Measurements from ENCODE around the gene SMG6. TPM values are rescaled to one million over a fixed set of nuclear protein-coding genes. Genes with fewer than 3 reads are reported as not detected.
"Not testable (repeated sequence)": the region's sequence is repeated elsewhere in the genome, so short reads cannot be mapped to it uniquely, and the experiment has no call there.

The SMG6 gene
- total RNA-seq, 2 donors from 2014 or later = 39.0 to 52.8 TPM

- not testable (repeated sequence) for H3K27me3 Mint-ChIP-seq; H3K4me3 Mint-ChIP-seq; ATAC-seq (replicated peaks); H3K36me3 Mint-ChIP-seq (ENCODE audit: low read depth); H3K27ac Mint-ChIP-seq; H3K9me3 Mint-ChIP-seq; H3K4me1 Mint-ChIP-seq
These were observed 290.2 kb downstream of the SMG6 start for GRCh38 chr17:2013220-2013993.

- H3K36me3 Mint-ChIP-seq (ENCODE audit: low read depth) = no peaks in the 10 kb centered on the region
- no peak for ATAC-seq (replicated peaks)
- H3K9me3 Mint-ChIP-seq = no peaks in the 10 kb centered on the region
- no peaks in the 10 kb centered on the region for H3K4me1 Mint-ChIP-seq
- peaks cover 3% of the 10 kb centered on the region for H3K27me3 Mint-ChIP-seq
- H3K27ac Mint-ChIP-seq = no peak overlapping the region
- H3K4me3 Mint-ChIP-seq = no peak overlapping the region
These were observed 291.1 kb downstream of the SMG6 start for GRCh38 chr17:2012499-2012898.

DNA sequence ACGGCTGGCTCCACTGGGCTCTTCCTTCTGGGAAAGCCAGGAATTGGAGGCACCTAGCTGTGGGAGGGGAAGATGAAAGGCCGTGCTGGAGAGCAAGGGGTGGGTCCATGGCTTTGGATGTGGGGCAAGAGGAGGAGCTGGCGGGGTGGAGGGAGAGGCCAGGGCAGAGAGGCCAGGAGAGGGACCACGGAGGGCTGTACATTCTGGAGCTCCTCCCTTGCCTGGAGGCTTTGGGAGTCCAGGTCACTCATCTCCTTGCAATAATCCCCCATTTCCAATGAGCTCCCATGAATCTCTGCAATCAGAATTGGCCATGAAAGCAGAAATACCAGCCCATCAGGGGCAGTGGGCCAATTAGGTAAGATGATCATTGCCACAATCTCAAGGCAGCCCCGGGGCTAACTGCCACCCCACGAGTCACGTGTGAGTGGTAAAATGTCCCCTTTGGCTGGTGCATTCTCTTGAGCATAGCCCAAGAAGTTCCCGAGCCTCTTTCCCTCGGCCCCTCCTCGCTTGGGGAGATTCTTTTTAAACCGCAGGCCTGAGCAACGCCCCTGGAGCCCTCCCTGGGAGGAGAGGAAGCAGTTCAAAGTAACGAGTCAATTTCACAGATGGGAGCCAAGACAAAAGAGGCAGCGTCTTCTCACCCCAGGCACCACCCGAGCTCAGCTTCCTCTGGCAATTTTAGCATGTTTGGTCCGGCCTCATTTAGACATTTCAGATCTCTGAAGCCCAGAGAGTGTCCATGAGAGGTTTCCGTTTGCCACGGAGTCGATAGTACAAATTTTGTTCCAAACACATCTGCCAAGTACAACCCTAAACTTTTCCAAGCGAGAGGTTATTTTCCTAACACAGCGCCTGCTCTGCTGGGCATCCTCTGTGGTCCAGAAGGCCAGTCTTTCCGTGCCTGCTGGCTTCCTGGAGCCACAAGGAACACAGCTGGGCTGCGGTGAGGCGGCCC is 291.9 kb downstream of the SMG6 start:
- no peak overlapping the region for H3K27ac Mint-ChIP-seq
- H3K4me3 Mint-ChIP-seq = no peak overlapping the region
- ATAC-seq (replicated peaks) = no peak
- H3K36me3 Mint-ChIP-seq (ENCODE audit: low read depth) = no peaks in the 10 kb centered on the region
- H3K4me1 Mint-ChIP-seq = no peaks in the 10 kb centered on the region
- peaks cover 3% of the 10 kb centered on the region for H3K27me3 Mint-ChIP-seq
- no peaks in the 10 kb centered on the region for H3K9me3 Mint-ChIP-seq

Other genes starting within 250 kb of the SMG6 start
- 10 to 100 TPM; 22.8 to 24.4 TPM for gene HIC1, start 248.7 kb downstream of the SMG6 start, total RNA-seq
- 10 to 100 TPM; 11.8 to 19.1 TPM for gene SRR, start 165 bp upstream of the SMG6 start, total RNA-seq
- 10 to 100 TPM; 48.8 to 77.1 TPM for gene TSR1, start 32.7 kb upstream of the SMG6 start, total RNA-seq
- 10 to 100 TPM; 35.2 to 43.4 TPM for gene SGSM2, start 33.7 kb upstream of the SMG6 start, total RNA-seq
- gene MNT, start 97.3 kb upstream of the SMG6 start, total RNA-seq = 10 to 100 TPM; 28.7 to 33.2 TPM
- 10 to 100 TPM; 35.8 to 49.9 TPM for gene METTL16, start 208.1 kb upstream of the SMG6 start, total RNA-seq

Measured in activated T-helper 17 cell treated with anti-CD3 and anti-CD28 coated beads, Interleukin-2, amount 50 U/mL, for 72 hours (primary cell).